Bronchial epithelial cell (primary cell): ENCODE results near the gene MMS22L. TPM values are rescaled to one million over a fixed set of nuclear protein-coding genes. Genes with fewer than 3 reads are reported as not detected.
A peak's percentile ranks its signal among the peaks of the same experiment; 100 is the strongest.

Source experiments
- DNase-seq: peaks from one replicate; pipeline ENCODE4 v3.0.0-alpha.2; 2010; ENCODE audit warnings: low read depth
- FAIRE-seq: peaks from 2 replicates; lab custom pipeline; 2011; peaks lifted over from hg19 to GRCh38; lab: Jason Lieb, UNC
- H3K27me3 ChIP-seq: 2 replicates; pipeline ENCODE4 v1.5.1; 2011; ENCODE audit warnings: low read length; ENCODE audit not compliant: control insufficient read depth, insufficient read depth
- H3K36me3 ChIP-seq: 2 replicates; pipeline ENCODE4 v1.5.1; 2011; ENCODE audit warnings: low read length; ENCODE audit not compliant: control insufficient read depth, insufficient read depth
- H3K4me3 ChIP-seq: 2 replicates; pipeline ENCODE4 v1.5.1; 2011; ENCODE audit warnings: mild to moderate bottlenecking, low read depth, low read length, control low read depth
- total RNA-seq: library from RNA; depleted of rRNA; stranded (reverse); fragments of >200 nt; gene quantifications from 2 replicates; pipeline ENCODE4 v1.2.1, GENCODE V29; 2014
- TF ChIP-seq, protein P1 (sequence below): IDR thresholded peaks from 2 replicates; pipeline ENCODE4 v1.5.1; 2011; ENCODE audit warnings: mild to moderate bottlenecking, moderate library complexity, low read length, control low read depth, inconsistent platforms; ENCODE audit not compliant: insufficient read depth, severe bottlenecking

The MMS22L gene
- total RNA-seq, 1 donor from 2014 or later, result 8.4 TPM

GRCh38 chr6:97154015-97154414, 129.0 kb downstream of the MMS22L start:
- DNase-seq, result no peak
- TF ChIP-seq, protein P1, sequence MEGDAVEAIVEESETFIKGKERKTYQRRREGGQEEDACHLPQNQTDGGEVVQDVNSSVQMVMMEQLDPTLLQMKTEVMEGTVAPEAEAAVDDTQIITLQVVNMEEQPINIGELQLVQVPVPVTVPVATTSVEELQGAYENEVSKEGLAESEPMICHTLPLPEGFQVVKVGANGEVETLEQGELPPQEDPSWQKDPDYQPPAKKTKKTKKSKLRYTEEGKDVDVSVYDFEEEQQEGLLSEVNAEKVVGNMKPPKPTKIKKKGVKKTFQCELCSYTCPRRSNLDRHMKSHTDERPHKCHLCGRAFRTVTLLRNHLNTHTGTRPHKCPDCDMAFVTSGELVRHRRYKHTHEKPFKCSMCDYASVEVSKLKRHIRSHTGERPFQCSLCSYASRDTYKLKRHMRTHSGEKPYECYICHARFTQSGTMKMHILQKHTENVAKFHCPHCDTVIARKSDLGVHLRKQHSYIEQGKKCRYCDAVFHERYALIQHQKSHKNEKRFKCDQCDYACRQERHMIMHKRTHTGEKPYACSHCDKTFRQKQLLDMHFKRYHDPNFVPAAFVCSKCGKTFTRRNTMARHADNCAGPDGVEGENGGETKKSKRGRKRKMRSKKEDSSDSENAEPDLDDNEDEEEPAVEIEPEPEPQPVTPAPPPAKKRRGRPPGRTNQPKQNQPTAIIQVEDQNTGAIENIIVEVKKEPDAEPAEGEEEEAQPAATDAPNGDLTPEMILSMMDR, result no peak
- no peak for FAIRE-seq
- no peak overlapping the region for H3K4me3 ChIP-seq
- no peaks in the 10 kb centered on the region for H3K36me3 ChIP-seq
- H3K27me3 ChIP-seq, result no peaks in the 10 kb centered on the region

GRCh38 chr6:97151601-97152000, 131.4 kb downstream of the MMS22L start:
- TF ChIP-seq, protein P1, result no peak
- no peak for FAIRE-seq
- Histone ChIP-seq H3K27me3 (no peaks in the 10 kb centered on the region), H3K36me3 (no peaks in the 10 kb centered on the region), H3K4me3 (no peak overlapping the region)
- DNase-seq, result no peak

- H3K4me3 ChIP-seq, result no peak overlapping the region
- FAIRE-seq, result no peak
- TF ChIP-seq, protein P1, result no peak
- peak; percentile 92 for DNase-seq
- H3K27me3 ChIP-seq, result no peaks in the 10 kb centered on the region
- H3K36me3 ChIP-seq, result no peaks in the 10 kb centered on the region
Observed at GRCh38 chr6:97150932-97151331, 132.1 kb downstream of the MMS22L start.

DNA sequence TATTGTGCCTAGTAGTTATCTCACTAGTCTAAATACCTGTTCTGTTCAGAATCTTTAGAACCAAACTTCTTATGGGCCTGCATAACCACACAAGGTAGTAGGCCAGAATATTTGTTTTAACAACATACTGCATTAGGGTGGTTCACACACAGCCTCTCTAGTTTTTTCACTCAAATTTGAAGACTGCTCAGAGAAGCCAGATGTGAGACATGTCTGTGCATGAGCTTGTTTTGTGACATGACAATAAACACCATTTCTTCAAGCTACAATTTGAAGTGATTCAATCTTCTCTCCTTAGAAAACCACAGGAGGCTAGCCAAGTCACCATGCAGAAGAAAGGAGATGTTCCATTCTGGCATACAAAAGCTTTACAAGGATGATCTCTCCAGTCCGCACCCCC, 135.6 kb downstream of the MMS22L start:
- FAIRE-seq, result no peak
- TF ChIP-seq, protein P1, result no peak

GRCh38 chr6:97145691-97146090, 137.3 kb downstream of the MMS22L start:
- Histone ChIP-seq H3K4me3 (no peak overlapping the region), H3K36me3 (no peaks in the 10 kb centered on the region), H3K27me3 (no peaks in the 10 kb centered on the region)
- TF ChIP-seq, protein P1, result no peak
- DNase-seq (peak; percentile 61), FAIRE-seq (no peak)

More for the DNA sequence above, 135.6 kb downstream of the MMS22L start:
- H3K27me3 ChIP-seq, result no peaks in the 10 kb centered on the region
- peak; percentile 57 for DNase-seq
- H3K4me3 ChIP-seq, result no peak overlapping the region
- no peaks in the 10 kb centered on the region for H3K36me3 ChIP-seq

DNA sequence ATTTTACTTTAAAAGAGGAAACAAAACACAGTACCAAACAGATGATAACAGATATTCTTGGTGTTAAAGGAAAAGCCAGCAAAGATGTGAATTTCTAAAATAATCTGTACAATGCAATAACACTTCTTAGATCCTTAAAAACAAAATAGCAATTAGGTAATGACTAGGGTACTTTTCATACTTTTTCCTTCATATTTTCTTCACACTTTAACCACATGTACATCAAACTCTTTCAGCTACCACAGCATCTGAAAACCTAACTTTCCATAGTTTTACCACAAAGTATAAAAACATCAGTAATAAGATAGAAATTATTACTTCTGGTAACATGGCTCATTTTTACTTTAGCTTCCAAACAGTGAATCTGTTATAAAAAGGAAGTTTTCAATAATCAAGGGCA, 141.3 kb downstream of the MMS22L start:
- TF ChIP-seq, protein P1, result no peak
- Histone ChIP-seq H3K4me3 (no peak overlapping the region), H3K27me3 (no peaks in the 10 kb centered on the region), H3K36me3 (no peaks in the 10 kb centered on the region)
- no peak for DNase-seq
- no peak for FAIRE-seq
